ENCODE measurements around the gene CPT1A.

CPT1A gene

GRCh38 chr11:68812526-68812925, 29.2 kb downstream of the CPT1A start:
- H3K4me3 ChIP-seq (ENCODE audit: low read length) = no peak overlapping the region
- TF ChIP-seq ZNF274 (IDR thresholded peaks at IDR 0.05; ENCODE audit: low read depth, low read length) = no peak

- H3K4me3 ChIP-seq (ENCODE audit: low read length) = no peak overlapping the region
- no peak for TF ChIP-seq ZNF274 (IDR thresholded peaks at IDR 0.05; ENCODE audit: low read depth, low read length)
Observed at GRCh38 chr11:68810164-68810563, 31.6 kb downstream of the CPT1A start.

- no peak for TF ChIP-seq ZNF274 (IDR thresholded peaks at IDR 0.05; ENCODE audit: low read depth, low read length)
- no peak overlapping the region for H3K4me3 ChIP-seq (ENCODE audit: low read length)
Observed at GRCh38 chr11:68809506-68809905, 32.2 kb downstream of the CPT1A start.

- H3K4me3 ChIP-seq (ENCODE audit: low read length) = no peak overlapping the region
- no peak for TF ChIP-seq ZNF274 (IDR thresholded peaks at IDR 0.05; ENCODE audit: low read depth, low read length)
Observed at GRCh38 chr11:68808787-68809186, 32.9 kb downstream of the CPT1A start.

GRCh38 chr11:68806931-68807844, 34.5 kb downstream of the CPT1A start:
- H3K4me3 ChIP-seq (ENCODE audit: low read length) = no peak overlapping the region
- no peak for TF ChIP-seq ZNF274 (IDR thresholded peaks at IDR 0.05; ENCODE audit: low read depth, low read length)

- TF ChIP-seq ZNF274 (IDR thresholded peaks at IDR 0.05; ENCODE audit: low read depth, low read length) = no peak
- H3K4me3 ChIP-seq (ENCODE audit: low read length) = no peak overlapping the region
Observed at GRCh38 chr11:68804786-68805185, 36.9 kb downstream of the CPT1A start.

- TF ChIP-seq ZNF274 (IDR thresholded peaks at IDR 0.05; ENCODE audit: low read depth, low read length) = no peak
Observed at GRCh38 chr11:68803766-68804165, 38.0 kb downstream of the CPT1A start.

GRCh38 chr11:68798221-68798813, 43.4 kb downstream of the CPT1A start:
- TF ChIP-seq ZNF274 (IDR thresholded peaks at IDR 0.05; ENCODE audit: low read depth, low read length) = no peak
- no peak overlapping the region for H3K4me3 ChIP-seq (ENCODE audit: low read length)

More at GRCh38 chr11:68803766-68804165, 38.0 kb downstream of the CPT1A start:
- H3K4me3 ChIP-seq (ENCODE audit: low read length) = no peak overlapping the region

GRCh38 chr11:68796801-68797200, 44.9 kb downstream of the CPT1A start:
- no peak overlapping the region for H3K4me3 ChIP-seq (ENCODE audit: low read length)
- no peak for TF ChIP-seq ZNF274 (IDR thresholded peaks at IDR 0.05; ENCODE audit: low read depth, low read length)

- H3K4me3 ChIP-seq (ENCODE audit: low read length) = no peak overlapping the region
- no peak for TF ChIP-seq ZNF274 (IDR thresholded peaks at IDR 0.05; ENCODE audit: low read depth, low read length)
Observed at GRCh38 chr11:68792400-68792966, 49.2 kb downstream of the CPT1A start.

- no peak for TF ChIP-seq ZNF274 (IDR thresholded peaks at IDR 0.05; ENCODE audit: low read depth, low read length)
- H3K4me3 ChIP-seq (ENCODE audit: low read length) = no peak overlapping the region
Observed at GRCh38 chr11:68784653-68785052, 57.1 kb downstream of the CPT1A start.

- H3K4me3 ChIP-seq (ENCODE audit: low read length) = no peak overlapping the region
- TF ChIP-seq ZNF274 (IDR thresholded peaks at IDR 0.05; ENCODE audit: low read depth, low read length) = no peak
Observed at GRCh38 chr11:68783216-68783821, 58.4 kb downstream of the CPT1A start.

GRCh38 chr11:68782711-68783110, 59.0 kb downstream of the CPT1A start:
- no peak overlapping the region for H3K4me3 ChIP-seq (ENCODE audit: low read length)
- TF ChIP-seq ZNF274 (IDR thresholded peaks at IDR 0.05; ENCODE audit: low read depth, low read length) = no peak

- no peak overlapping the region for H3K4me3 ChIP-seq (ENCODE audit: low read length)
- no peak for TF ChIP-seq ZNF274 (IDR thresholded peaks at IDR 0.05; ENCODE audit: low read depth, low read length)
Observed at GRCh38 chr11:68780829-68781228, 60.9 kb downstream of the CPT1A start.
